ENCODE data around the gene SEMA3D. TPM values are rescaled to one million over a fixed set of nuclear protein-coding genes. Genes with fewer than 3 reads are reported as not detected.

Gene SEMA3D
- polyA plus RNA-seq (2013): 0.04 TPM

DNA sequence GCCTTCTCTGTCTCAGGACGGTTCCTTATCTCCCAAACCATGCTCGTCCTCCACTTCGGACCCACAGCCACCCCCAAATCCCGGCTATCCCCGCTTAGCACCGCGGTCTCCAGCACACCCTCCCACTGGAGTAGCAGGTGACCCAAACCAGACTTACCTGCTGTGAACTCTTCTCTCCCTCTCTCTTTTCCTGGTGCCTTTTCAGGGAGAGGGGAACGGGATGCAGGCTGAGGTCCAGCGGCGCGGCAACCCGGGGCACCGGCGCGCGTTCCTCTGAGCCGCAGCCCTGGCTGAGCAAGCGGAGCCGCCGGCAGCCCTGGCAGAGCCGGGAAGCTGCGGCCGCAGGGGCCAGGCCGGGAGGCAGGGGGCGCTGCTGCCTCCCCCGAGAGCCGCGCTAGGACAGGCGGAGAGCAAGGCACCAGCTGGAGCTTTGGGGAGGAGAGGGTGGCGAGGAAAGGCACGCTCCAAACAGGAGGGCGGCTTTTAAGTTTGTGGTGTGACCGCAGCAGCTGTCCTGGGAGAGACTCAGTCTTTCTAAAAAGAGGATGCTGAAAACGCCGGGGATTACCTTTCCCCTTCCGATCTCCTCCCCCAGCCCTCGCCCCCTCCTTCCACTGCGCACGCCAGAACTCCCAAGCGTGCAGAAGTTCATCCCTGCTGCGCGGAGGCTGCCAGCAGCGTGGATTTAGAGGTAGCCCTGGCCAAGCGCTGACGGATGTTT lies at the start of gene SEMA3D:
TSS of gene SEMA3D (minus strand) at position 536 of the 721 bp plus-strand sequence. CDS start 65,165 bp downstream, outside the sequence.
- Histone ChIP-seq H3K9me3 (ENCODE audit: control extremely low read depth in 1 of 5, control insufficient read depth in 4 of 5, insufficient read depth in 2 of 5, low read depth in 1 of 5, low read length in 4 of 5) (no peaks in the 10 kb centered on the region), H3K36me3 (ENCODE audit: control insufficient read depth in 4 of 4, insufficient read depth in 4 of 4, low read length in 3 of 4) (no peaks in the 10 kb centered on the region), H3K4me3 (ENCODE audit: control insufficient read depth in 1 of 7, extremely low read depth in 1 of 7, insufficient read depth in 4 of 7, low read depth in 2 of 7, low read length in 6 of 7) (peak within 1 kb of the TSS; percentile 37 to 90 (median 77)), H3K27me3 (replicated peaks in 2 of 5; ENCODE audit: control insufficient read depth in 4 of 5, insufficient read depth in 5 of 5, low read length in 4 of 5) (peaks cover 2 to 45% (median 9%) of the 10 kb centered on the region in 5 experiments), H3K4me1 (ENCODE audit: control extremely low read depth in 1 of 4, control insufficient read depth in 4 of 4, insufficient read depth in 4 of 4, low read length in 3 of 4) (peaks cover 8 to 28% (median 25%) of the 10 kb centered on the region in 4 experiments), H3K27ac (ENCODE audit: insufficient read depth in 1 of 2, low read depth in 1 of 2, low read length in 2 of 2, poor library complexity in 1 of 2, severe bottlenecking in 2 of 2) (no peak within 1 kb of the TSS)
- CTCF ChIA-PET: interaction anchor here (1.1 to 1.5 kb wide), 7 partner anchors 9 to 562 kb away, joined by 3 to 5 read pairs (median 3); no protein-coding TSS in a partner anchor
- WGBS (ENCODE audit: insufficient coverage): under 1% methylated on average over 29 of the region's 45 CpGs
- DNase-seq: peak; percentile 78 to 92 (median 90)
- POLR2A ChIA-PET: interaction anchor here (0.9 kb wide), 1 partner anchor 278 kb away, joined by 3 read pairs; no protein-coding TSS in a partner anchor

- Histone ChIP-seq H3K9me3 (ENCODE audit: control extremely low read depth in 1 of 5, control insufficient read depth in 4 of 5, insufficient read depth in 2 of 5, low read depth in 1 of 5, low read length in 4 of 5) (no peaks in the 10 kb centered on the region), H3K4me3 (ENCODE audit: control insufficient read depth in 1 of 7, extremely low read depth in 1 of 7, insufficient read depth in 4 of 7, low read depth in 2 of 7, low read length in 6 of 7) (no peak overlapping the region), H3K27ac (ENCODE audit: insufficient read depth in 1 of 2, low read depth in 1 of 2, low read length in 2 of 2, poor library complexity in 1 of 2, severe bottlenecking in 2 of 2) (no peak overlapping the region), H3K4me1 (ENCODE audit: control extremely low read depth in 1 of 4, control insufficient read depth in 4 of 4, insufficient read depth in 4 of 4, low read length in 3 of 4) (no peaks in the 10 kb centered on the region), H3K27me3 (replicated peaks in 2 of 5; ENCODE audit: control insufficient read depth in 4 of 5, insufficient read depth in 5 of 5, low read length in 4 of 5) (no peaks in the 10 kb centered on the region), H3K36me3 (ENCODE audit: control insufficient read depth in 4 of 4, insufficient read depth in 4 of 4, low read length in 3 of 4) (no peaks in the 10 kb centered on the region)
- no peak for DNase-seq
- ChIA-PET POLR2A (no interaction called here), CTCF (interaction anchor here (1.0 kb wide), 1 partner anchor 25 kb away, joined by 3 read pairs; no protein-coding TSS in a partner anchor)
- WGBS (ENCODE audit: insufficient coverage): 93% methylated on average over 3 of the region's 3 CpGs
Measured at GRCh38 chr7:85234730-85235129, 47.9 kb upstream of the SEMA3D start.

DNA sequence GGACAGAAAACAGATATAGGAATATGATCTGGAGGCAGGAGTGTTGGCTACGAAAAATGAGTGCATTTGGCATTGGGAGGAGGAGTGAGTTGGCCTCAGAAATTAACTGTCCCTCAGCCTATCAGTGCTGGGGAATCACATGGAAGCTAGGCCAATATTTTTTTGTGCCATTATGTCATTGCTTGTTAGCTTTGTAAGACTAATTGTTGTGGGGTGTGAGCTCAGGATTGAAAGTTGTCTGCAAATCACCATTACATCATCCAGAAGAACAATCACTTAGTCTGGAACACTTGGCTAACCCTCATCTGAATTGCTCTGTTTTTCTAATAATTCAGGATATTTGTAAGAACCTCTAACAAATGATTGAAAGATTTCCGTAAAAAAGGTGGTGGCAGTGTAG lies 45.2 kb upstream of the SEMA3D start:
- no peaks in the 10 kb centered on the region for H3K9me3 ChIP-seq (ENCODE audit: control extremely low read depth in 1 of 5, control insufficient read depth in 4 of 5, insufficient read depth in 2 of 5, low read depth in 1 of 5, low read length in 4 of 5)
- 83% methylated on average over 2 of the region's 2 CpGs for WGBS (ENCODE audit: insufficient coverage)
- H3K36me3 ChIP-seq (ENCODE audit: control insufficient read depth in 4 of 4, insufficient read depth in 4 of 4, low read length in 3 of 4): no peaks in the 10 kb centered on the region
- no peak overlapping the region for H3K4me3 ChIP-seq (ENCODE audit: control insufficient read depth in 1 of 7, extremely low read depth in 1 of 7, insufficient read depth in 4 of 7, low read depth in 2 of 7, low read length in 6 of 7)
- H3K4me1 ChIP-seq (ENCODE audit: control extremely low read depth in 1 of 4, control insufficient read depth in 4 of 4, insufficient read depth in 4 of 4, low read length in 3 of 4): no peaks in the 10 kb centered on the region
- H3K27me3 ChIP-seq (replicated peaks in 2 of 5; ENCODE audit: control insufficient read depth in 4 of 5, insufficient read depth in 5 of 5, low read length in 4 of 5): no peaks in the 10 kb centered on the region
- ChIA-PET POLR2A (no interaction called here), CTCF (no interaction called here)
- H3K27ac ChIP-seq (ENCODE audit: insufficient read depth in 1 of 2, low read depth in 1 of 2, low read length in 2 of 2, poor library complexity in 1 of 2, severe bottlenecking in 2 of 2): no peak overlapping the region
- DNase-seq: no peak

GRCh38 chr7:85230623-85231022 lies 43.8 kb upstream of the SEMA3D start:
- ChIA-PET CTCF (no interaction called here), POLR2A (no interaction called here)
- Histone ChIP-seq H3K27ac (ENCODE audit: insufficient read depth in 1 of 2, low read depth in 1 of 2, low read length in 2 of 2, poor library complexity in 1 of 2, severe bottlenecking in 2 of 2) (no peak overlapping the region), H3K4me3 (ENCODE audit: control insufficient read depth in 1 of 7, extremely low read depth in 1 of 7, insufficient read depth in 4 of 7, low read depth in 2 of 7, low read length in 6 of 7) (no peak overlapping the region), H3K4me1 (ENCODE audit: control extremely low read depth in 1 of 4, control insufficient read depth in 4 of 4, insufficient read depth in 4 of 4, low read length in 3 of 4) (no peaks in the 10 kb centered on the region), H3K9me3 (ENCODE audit: control extremely low read depth in 1 of 5, control insufficient read depth in 4 of 5, insufficient read depth in 2 of 5, low read depth in 1 of 5, low read length in 4 of 5) (no peaks in the 10 kb centered on the region), H3K36me3 (ENCODE audit: control insufficient read depth in 4 of 4, insufficient read depth in 4 of 4, low read length in 3 of 4) (no peaks in the 10 kb centered on the region), H3K27me3 (replicated peaks in 2 of 5; ENCODE audit: control insufficient read depth in 4 of 5, insufficient read depth in 5 of 5, low read length in 4 of 5) (no peaks in the 10 kb centered on the region)
- WGBS (ENCODE audit: insufficient coverage): 78% methylated on average over 1 of the region's 3 CpGs
- peak in 1 of 3 donors; percentile 4 for DNase-seq

DNA sequence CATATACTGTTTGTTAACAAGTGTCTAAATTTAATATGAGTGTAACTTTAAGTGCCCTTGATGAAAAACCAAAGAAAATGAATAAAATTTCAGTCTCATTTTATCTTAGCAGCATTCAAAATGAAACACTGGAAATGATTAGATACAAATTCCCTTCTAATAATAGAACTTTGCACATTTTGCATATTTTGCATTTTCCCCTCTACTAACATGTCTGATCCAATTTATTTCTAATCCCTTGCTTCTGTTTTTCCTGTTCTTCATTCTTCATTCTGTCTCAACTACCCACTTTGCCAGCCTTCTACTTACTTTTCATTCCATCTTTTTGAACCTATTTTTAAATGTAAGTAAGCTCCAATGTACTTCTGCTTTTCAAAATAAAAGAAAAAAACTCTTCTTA lies 42.7 kb upstream of the SEMA3D start:
- H3K4me3 ChIP-seq (ENCODE audit: control insufficient read depth in 1 of 7, extremely low read depth in 1 of 7, insufficient read depth in 4 of 7, low read depth in 2 of 7, low read length in 6 of 7): no peak overlapping the region
- ChIA-PET POLR2A (no interaction called here), CTCF (no interaction called here)
- no peak overlapping the region for H3K27ac ChIP-seq (ENCODE audit: insufficient read depth in 1 of 2, low read depth in 1 of 2, low read length in 2 of 2, poor library complexity in 1 of 2, severe bottlenecking in 2 of 2)
- no peaks in the 10 kb centered on the region for H3K36me3 ChIP-seq (ENCODE audit: control insufficient read depth in 4 of 4, insufficient read depth in 4 of 4, low read length in 3 of 4)
- H3K9me3 ChIP-seq (ENCODE audit: control extremely low read depth in 1 of 5, control insufficient read depth in 4 of 5, insufficient read depth in 2 of 5, low read depth in 1 of 5, low read length in 4 of 5): no peaks in the 10 kb centered on the region
- DNase-seq: no peak
- no peaks in the 10 kb centered on the region for H3K4me1 ChIP-seq (ENCODE audit: control extremely low read depth in 1 of 4, control insufficient read depth in 4 of 4, insufficient read depth in 4 of 4, low read length in 3 of 4)
- no peaks in the 10 kb centered on the region for H3K27me3 ChIP-seq (replicated peaks in 2 of 5; ENCODE audit: control insufficient read depth in 4 of 5, insufficient read depth in 5 of 5, low read length in 4 of 5)

- Histone ChIP-seq H3K36me3 (ENCODE audit: control insufficient read depth in 4 of 4, insufficient read depth in 4 of 4, low read length in 3 of 4) (no peaks in the 10 kb centered on the region), H3K27me3 (replicated peaks in 2 of 5; ENCODE audit: control insufficient read depth in 4 of 5, insufficient read depth in 5 of 5, low read length in 4 of 5) (no peaks in the 10 kb centered on the region), H3K27ac (ENCODE audit: insufficient read depth in 1 of 2, low read depth in 1 of 2, low read length in 2 of 2, poor library complexity in 1 of 2, severe bottlenecking in 2 of 2) (no peak overlapping the region), H3K4me3 (ENCODE audit: control insufficient read depth in 1 of 7, extremely low read depth in 1 of 7, insufficient read depth in 4 of 7, low read depth in 2 of 7, low read length in 6 of 7) (no peak overlapping the region), H3K4me1 (ENCODE audit: control extremely low read depth in 1 of 4, control insufficient read depth in 4 of 4, insufficient read depth in 4 of 4, low read length in 3 of 4) (no peaks in the 10 kb centered on the region), H3K9me3 (ENCODE audit: control extremely low read depth in 1 of 5, control insufficient read depth in 4 of 5, insufficient read depth in 2 of 5, low read depth in 1 of 5, low read length in 4 of 5) (no peaks in the 10 kb centered on the region)
- POLR2A ChIA-PET: no interaction called here
- 100% methylated on average over 1 of the region's 3 CpGs for WGBS (ENCODE audit: insufficient coverage)
- no peak for DNase-seq
- CTCF ChIA-PET: no interaction called here
Measured at GRCh38 chr7:85226361-85227085, 39.7 kb upstream of the SEMA3D start.

DNA sequence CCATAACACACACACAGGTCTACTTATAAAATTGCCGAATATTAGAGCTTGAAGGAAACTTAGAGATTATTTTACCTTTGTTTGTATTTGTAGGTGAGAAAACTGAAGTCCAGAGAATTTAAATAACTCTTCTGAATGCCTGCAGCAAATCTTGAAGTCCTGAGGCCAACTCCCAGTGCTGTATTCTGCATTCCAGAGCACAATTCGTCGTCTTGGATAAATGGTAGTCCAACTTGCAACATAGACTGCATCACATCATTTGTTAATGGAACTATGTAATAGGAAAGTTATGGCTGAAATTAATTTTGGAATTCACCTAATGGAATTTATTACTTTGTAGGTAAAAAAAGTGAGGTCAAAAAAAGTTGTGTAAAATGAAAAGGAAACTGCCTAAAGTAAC lies 37.3 kb upstream of the SEMA3D start:
- POLR2A ChIA-PET: no interaction called here
- CTCF ChIA-PET: no interaction called here
- no peak for DNase-seq
- H3K27me3 ChIP-seq (replicated peaks in 2 of 5; ENCODE audit: control insufficient read depth in 4 of 5, insufficient read depth in 5 of 5, low read length in 4 of 5): no peaks in the 10 kb centered on the region
- H3K27ac ChIP-seq (ENCODE audit: insufficient read depth in 1 of 2, low read depth in 1 of 2, low read length in 2 of 2, poor library complexity in 1 of 2, severe bottlenecking in 2 of 2): no peak overlapping the region
- no peak overlapping the region for H3K4me3 ChIP-seq (ENCODE audit: control insufficient read depth in 1 of 7, extremely low read depth in 1 of 7, insufficient read depth in 4 of 7, low read depth in 2 of 7, low read length in 6 of 7)
- WGBS (ENCODE audit: insufficient coverage): 100% methylated on average over 2 of the region's 3 CpGs
- no peaks in the 10 kb centered on the region for H3K36me3 ChIP-seq (ENCODE audit: control insufficient read depth in 4 of 4, insufficient read depth in 4 of 4, low read length in 3 of 4)
- H3K4me1 ChIP-seq (ENCODE audit: control extremely low read depth in 1 of 4, control insufficient read depth in 4 of 4, insufficient read depth in 4 of 4, low read length in 3 of 4): no peaks in the 10 kb centered on the region
- H3K9me3 ChIP-seq (ENCODE audit: control extremely low read depth in 1 of 5, control insufficient read depth in 4 of 5, insufficient read depth in 2 of 5, low read depth in 1 of 5, low read length in 4 of 5): no peaks in the 10 kb centered on the region

Measured in common myeloid progenitor, CD34-positive (primary cell).